Cardiac fibroblast (primary cell): Measurements from ENCODE around the gene MIXL1.
A peak's percentile ranks its signal among the peaks of the same experiment; 100 is the strongest.
"Not testable (repeated sequence)": the region's sequence is repeated elsewhere in the genome, so short reads cannot be mapped to it uniquely, and the experiment has no call there.

ENCODE experiments used
- DNase-seq, 2 donors: peaks; one replicate each; pipeline versions ENCODE4 v3.0.0 to v3.0.0-alpha.2; 2010; ENCODE audit warnings: low read depth in 2 of 2
- H3K4me3 ChIP-seq, 2 donors: replicated peaks in 1 of 2; 1 replicate in 1 of 2; 2 replicates in 1 of 2; pipeline ENCODE4 v1.5.1; 2011; ENCODE audit warnings: low read depth in 2 of 2, low read length in 2 of 2, mild to moderate bottlenecking in 2 of 2, moderate library complexity in 1 of 2
- TF ChIP-seq, protein P1 (sequence below): IDR thresholded peaks from one replicate; pipeline ENCODE4 v1.5.1; 2011; ENCODE audit warnings: low read depth, mild to moderate bottlenecking, low read length, inconsistent platforms

MIXL1 gene

DNA sequence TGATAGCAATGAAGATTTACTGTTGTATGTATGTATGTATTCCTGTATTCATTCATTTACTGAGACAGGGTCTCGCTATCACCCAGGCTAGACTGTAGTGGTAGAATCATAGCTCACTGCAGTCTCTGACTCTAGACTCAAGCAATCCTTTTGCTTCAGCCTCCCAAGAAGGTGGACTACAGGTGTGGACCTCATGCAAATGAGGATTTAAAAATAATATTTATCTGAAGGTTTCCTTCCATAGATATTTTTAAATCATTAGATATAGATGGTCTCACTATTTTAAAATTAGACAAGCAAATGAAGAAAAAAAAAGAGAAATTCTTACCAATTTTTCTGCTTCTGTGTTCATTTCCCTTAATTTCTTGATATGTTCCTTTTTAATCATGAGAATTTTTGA lies 27.0 kb downstream of the MIXL1 start:
- no peak for DNase-seq
- H3K4me3 ChIP-seq, result no peak overlapping the region
- TF ChIP-seq, protein P1, sequence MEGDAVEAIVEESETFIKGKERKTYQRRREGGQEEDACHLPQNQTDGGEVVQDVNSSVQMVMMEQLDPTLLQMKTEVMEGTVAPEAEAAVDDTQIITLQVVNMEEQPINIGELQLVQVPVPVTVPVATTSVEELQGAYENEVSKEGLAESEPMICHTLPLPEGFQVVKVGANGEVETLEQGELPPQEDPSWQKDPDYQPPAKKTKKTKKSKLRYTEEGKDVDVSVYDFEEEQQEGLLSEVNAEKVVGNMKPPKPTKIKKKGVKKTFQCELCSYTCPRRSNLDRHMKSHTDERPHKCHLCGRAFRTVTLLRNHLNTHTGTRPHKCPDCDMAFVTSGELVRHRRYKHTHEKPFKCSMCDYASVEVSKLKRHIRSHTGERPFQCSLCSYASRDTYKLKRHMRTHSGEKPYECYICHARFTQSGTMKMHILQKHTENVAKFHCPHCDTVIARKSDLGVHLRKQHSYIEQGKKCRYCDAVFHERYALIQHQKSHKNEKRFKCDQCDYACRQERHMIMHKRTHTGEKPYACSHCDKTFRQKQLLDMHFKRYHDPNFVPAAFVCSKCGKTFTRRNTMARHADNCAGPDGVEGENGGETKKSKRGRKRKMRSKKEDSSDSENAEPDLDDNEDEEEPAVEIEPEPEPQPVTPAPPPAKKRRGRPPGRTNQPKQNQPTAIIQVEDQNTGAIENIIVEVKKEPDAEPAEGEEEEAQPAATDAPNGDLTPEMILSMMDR, result no peak

DNA sequence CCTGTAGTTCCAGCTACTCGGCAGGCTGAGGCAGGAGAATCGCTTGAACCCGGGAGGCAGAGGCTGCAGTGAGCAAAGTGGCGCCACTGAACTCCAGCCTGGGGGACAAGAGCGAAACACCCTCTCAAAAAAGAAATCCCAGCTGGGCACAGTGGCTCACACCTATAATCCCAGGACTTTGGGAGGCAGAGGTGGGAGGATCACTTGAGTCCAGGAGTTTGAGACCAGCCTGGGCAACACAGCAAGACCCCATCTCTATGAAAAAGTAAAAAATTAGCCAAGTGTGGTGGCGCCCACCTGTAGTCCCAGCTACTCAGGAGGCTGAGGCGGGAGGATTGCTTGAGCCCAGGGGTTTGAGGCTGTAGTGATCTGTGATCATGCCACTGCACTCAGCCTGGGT lies 29.4 kb downstream of the MIXL1 start:
- not testable (repeated sequence) for H3K4me3 ChIP-seq, DNase-seq

DNA sequence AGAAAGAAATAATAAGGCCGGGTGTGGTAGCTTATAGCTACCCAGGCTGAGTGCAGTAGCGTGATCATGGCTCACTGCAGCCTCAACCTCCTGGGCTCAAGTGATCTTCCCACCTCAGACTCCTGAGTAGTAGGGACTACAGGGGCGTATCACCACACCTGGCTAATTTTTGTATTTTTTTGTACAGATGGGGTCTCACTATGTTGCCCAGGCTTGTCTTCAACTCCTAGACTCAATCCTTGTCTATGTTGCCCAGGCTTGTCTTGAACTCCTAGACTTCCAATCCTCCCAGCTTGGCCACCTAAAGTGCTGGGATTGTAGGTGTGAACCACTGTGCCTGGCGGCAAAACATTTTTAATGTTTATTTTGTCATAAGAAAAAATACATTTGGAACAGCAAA lies 30.5 kb downstream of the MIXL1 start:
- H3K4me3 ChIP-seq, result no peak overlapping the region
- no peak for DNase-seq
- TF ChIP-seq, protein P1, result no peak

DNA sequence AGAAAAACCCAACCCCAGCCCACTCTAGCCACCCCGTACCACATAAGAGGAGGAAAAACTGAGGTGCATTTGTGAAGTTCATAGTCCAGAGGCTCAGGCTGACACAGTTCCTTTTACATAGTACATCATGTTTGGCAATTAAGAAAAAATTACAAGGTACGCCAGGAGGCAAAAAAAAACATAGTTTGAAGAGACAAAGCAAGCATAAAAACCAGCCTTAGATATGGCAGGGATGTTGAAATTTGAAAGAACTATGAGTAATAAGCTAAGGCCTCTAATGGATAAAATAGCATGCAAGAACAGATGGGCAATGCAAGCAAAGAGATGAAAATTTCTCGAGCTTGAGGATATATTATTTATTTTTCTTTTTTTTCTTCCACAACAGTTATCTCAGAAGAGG lies 31.9 kb downstream of the MIXL1 start:
- no peak overlapping the region for H3K4me3 ChIP-seq
- TF ChIP-seq, protein P1, result no peak
- DNase-seq, result peak; percentile 45 to 54

DNA sequence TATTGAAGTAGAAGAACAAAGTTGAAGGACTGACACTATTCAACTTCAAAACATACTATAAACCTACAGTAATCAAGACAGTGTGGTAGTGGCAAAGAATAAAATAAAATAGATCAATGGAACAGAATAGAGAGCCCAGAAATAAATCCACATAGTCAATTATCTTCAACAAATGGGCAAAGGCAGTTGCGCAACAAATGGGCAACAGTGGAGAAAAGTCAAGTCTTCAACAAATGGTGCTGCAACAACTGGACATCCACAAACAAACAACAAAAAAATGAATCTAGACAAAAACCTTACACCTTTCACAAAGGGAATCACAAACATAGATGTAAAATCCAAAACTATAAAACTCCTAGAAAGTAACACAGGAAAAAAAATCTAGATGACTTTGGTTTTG lies 38.4 kb downstream of the MIXL1 start:
- no peak overlapping the region for H3K4me3 ChIP-seq
- TF ChIP-seq, protein P1, result no peak
- DNase-seq, result no peak

DNA sequence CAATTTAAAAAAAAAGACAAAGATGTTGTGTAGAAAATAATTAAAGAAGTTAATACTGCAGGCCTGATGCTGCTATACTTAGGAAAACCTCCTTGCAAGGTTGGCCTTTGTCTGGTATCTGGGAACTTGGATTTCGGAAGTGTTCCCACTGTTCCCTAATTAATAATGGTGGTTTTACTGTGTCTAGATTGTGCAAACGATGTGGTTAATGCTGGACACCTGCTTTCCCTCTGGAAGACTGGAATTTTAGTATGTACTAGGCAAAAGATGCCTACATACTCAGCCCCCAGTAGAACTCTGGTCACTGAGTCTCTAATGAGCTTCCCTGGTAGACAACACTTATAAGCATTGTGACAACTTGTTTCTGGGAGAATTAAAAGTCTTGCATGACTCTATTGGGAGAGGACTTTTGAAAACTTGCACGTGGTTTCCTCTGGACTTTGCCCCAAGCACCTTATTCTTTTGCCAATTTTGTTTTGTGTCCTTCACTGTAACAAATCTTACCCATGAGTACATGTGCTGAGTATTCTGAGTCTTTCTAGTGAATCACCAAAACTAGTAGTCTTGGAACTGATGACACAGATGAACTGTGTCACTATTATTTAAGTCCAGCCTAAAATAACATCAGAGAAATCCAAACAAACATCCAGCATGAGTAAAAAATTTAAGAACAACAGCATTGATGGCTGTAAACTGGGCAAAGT lies 45.1 kb downstream of the MIXL1 start:
- TF ChIP-seq, protein P1, result no peak
- DNase-seq, result peak in 1 of 2 donors; percentile 68
- no peak overlapping the region for H3K4me3 ChIP-seq

DNA sequence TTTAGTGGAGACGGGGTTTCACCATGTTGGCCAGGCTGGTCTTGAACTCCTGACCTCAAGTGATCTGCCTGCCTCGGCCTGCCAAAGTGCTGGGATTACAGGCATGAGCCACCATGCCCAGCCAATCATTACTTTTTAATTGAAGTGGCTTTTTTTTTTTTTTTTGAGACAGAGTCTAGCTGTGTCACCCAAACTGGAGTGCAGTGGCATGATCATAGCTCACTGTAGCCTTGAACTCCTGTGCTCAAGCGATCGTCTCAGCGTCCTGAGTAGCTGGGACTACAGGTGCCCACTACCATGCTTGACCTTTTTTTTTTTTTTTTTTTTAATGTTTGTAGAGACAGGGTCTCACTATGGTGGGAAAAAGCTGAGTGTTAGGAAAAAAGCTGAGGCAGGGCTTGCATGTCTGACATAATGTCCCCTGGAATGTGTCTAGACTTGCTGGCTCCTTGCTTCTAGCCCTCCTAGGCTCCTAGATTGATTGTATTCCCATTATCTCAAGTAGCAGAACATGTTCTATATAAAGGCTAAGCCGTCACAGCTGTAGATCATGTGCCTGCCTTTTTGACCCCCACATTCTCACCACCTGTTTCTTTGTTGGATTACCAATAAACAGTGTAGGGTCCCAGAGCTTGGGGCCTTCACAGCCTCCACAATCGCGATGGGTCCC lies 48.9 kb downstream of the MIXL1 start:
- not testable (repeated sequence) for DNase-seq, H3K4me3 ChIP-seq

DNA sequence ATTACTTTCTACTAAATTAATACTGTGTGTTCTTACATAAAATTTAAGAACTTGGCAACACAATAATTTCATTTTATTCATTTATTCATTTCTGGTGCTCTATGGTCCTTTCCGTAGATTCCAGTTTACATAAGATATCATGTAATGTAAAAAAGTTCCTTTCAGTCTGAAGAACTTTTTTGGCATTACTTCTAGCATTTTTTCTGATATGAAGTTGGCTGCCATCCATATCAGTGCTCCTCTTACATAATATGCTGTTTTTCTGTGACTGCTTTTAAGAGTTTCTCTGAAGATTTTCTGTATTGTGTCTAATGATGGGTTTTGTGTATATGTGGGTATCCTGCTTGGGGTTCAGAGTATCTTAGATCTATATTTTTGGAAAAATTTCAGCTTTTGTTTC lies 50.7 kb downstream of the MIXL1 start:
- TF ChIP-seq, protein P1, result no peak
- DNase-seq, result peak in 1 of 2 donors; percentile 47
- no peak overlapping the region for H3K4me3 ChIP-seq
